Left ventricle myocardium inferior (tissue), 1 donor: Measurements from ENCODE around the gene NECTIN1. TPM values are rescaled to one million over a fixed set of nuclear protein-coding genes. Genes with fewer than 3 reads are reported as not detected.
"Not testable (repeated sequence)": the region's sequence is repeated elsewhere in the genome, so short reads cannot be mapped to it uniquely, and the experiment has no call there.

ENCODE experiments used
- DNase-seq: peaks from one replicate; pipeline ENCODE4 v3.0.0-alpha.2; 2020
- H3K27ac ChIP-seq: fragments of 200-600 bp; replicated peaks from 2 replicates; pipeline ENCODE4 v1.8.0; 2021
- H3K27me3 ChIP-seq: fragments of 200-600 bp; 2 replicates; pipeline ENCODE4 v1.8.0; 2021; ENCODE audit warnings: low read depth
- H3K36me3 ChIP-seq: fragments of 200-600 bp; 2 replicates; pipeline ENCODE4 v1.8.0; 2021
- H3K4me1 ChIP-seq: fragments of 200-600 bp; 2 replicates; pipeline ENCODE4 v1.8.0; 2021
- H3K4me3 ChIP-seq: fragments of 200-600 bp; 2 replicates; pipeline ENCODE4 v1.8.0; 2021; ENCODE audit warnings: mild to moderate bottlenecking, moderate library complexity
- H3K9me3 ChIP-seq: fragments of 200-600 bp; replicated peaks from 2 replicates; pipeline ENCODE4 v1.8.0; 2021
- CTCF ChIP-seq: fragments of 200-600 bp; IDR thresholded peaks from 2 replicates; pipeline ENCODE4 v1.8.0; 2021; ENCODE audit warnings: antibody characterized with exemption, mild to moderate bottlenecking, borderline replicate concordance
- intact Hi-C: fragments of 100-400 bp; cut with micrococcal nuclease; formaldehyde crosslinking; loops from one replicate; pipeline ENCODE4 v1.11.0; 2022
- total RNA-seq: library from RNA; stranded (reverse); fragmentation: NEBNext Ultra II Directional; extraction: Animal tissue kit (Norgen Biotek cat#: 25700); gene quantifications from one replicate; pipeline ENCODE4 v1.2.1, GENCODE V29; 2021
- donor health status: DM: no; HTN: yes; CAD: no; lungs with severe emphysema.

The NECTIN1 gene
- total RNA-seq, 1 donor from 2014 or later, result 22.9 TPM

- TF ChIP-seq CTCF, result no peak
- intact Hi-C loops, result no loop called here
Observed at GRCh38 chr11:119608201-119608600, 120.8 kb downstream of the NECTIN1 start.

DNA sequence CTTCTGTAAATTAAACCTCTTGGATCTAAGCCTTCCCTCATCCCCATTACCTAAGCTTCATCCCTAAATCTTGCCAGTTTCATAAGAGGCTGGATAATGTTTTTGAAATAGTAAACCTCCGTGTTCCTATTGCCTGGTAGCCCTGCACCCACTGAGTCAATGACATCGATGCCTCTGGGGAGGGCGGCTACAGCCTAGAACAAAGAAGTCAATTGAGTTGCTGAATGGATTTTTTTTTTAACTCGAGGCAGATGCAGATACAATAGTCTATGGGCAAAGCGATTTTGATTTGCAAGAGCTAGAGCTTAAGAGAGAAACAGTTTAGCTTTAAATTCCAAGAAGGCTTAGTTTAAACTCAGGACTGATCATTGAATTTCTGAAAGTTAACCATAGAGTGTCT lies 121.3 kb downstream of the NECTIN1 start:
- Histone ChIP-seq H3K9me3 (no peaks in the 10 kb centered on the region), H3K27me3 (peaks cover 100% of the 10 kb centered on the region), H3K27ac (no peak overlapping the region), H3K4me3 (no peak overlapping the region), H3K4me1 (no peaks in the 10 kb centered on the region), H3K36me3 (no peaks in the 10 kb centered on the region)
- no peak for TF ChIP-seq CTCF
- intact Hi-C loops, result no loop called here
- no peak for DNase-seq

More at GRCh38 chr11:119608201-119608600, 120.8 kb downstream of the NECTIN1 start:
- Histone ChIP-seq H3K27me3 (peaks cover 100% of the 10 kb centered on the region), H3K4me1 (no peaks in the 10 kb centered on the region), H3K36me3 (no peaks in the 10 kb centered on the region), H3K9me3 (no peaks in the 10 kb centered on the region), H3K4me3 (no peak overlapping the region), H3K27ac (no peak overlapping the region)
- DNase-seq, result no peak

DNA sequence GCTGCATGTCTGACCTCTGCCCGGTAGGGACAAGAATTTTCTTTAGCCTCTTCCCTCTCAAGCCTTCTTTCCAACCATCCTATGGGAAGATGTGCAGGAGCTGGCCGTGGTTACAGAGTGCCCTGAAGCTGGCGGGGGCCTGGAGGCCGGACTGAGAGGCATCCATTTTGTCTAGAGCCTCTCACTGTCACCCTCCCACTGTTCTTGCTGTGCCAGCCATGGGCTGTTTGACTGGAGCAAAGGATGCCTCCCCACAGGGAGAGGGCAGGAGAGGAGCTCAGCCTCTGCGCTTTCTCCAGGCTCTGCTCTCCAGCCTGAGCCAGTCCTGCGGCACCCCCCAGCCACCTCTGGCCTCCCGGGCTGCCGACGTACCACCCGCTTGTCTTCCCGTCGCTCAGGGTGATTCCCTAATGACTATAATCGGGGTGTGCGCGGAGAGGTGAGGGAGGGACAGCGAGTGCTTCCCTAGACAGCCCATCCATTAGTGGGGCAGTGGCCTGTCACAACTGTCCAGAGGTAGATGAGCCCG lies 123.8 kb downstream of the NECTIN1 start:
- no peak for DNase-seq
- Histone ChIP-seq H3K36me3 (no peaks in the 10 kb centered on the region), H3K4me1 (no peaks in the 10 kb centered on the region), H3K27me3 (peaks cover 100% of the 10 kb centered on the region), H3K9me3 (no peaks in the 10 kb centered on the region), H3K4me3 (no peak overlapping the region), H3K27ac (no peak overlapping the region)
- no peak for TF ChIP-seq CTCF
- intact Hi-C loops, result no loop called here

DNA sequence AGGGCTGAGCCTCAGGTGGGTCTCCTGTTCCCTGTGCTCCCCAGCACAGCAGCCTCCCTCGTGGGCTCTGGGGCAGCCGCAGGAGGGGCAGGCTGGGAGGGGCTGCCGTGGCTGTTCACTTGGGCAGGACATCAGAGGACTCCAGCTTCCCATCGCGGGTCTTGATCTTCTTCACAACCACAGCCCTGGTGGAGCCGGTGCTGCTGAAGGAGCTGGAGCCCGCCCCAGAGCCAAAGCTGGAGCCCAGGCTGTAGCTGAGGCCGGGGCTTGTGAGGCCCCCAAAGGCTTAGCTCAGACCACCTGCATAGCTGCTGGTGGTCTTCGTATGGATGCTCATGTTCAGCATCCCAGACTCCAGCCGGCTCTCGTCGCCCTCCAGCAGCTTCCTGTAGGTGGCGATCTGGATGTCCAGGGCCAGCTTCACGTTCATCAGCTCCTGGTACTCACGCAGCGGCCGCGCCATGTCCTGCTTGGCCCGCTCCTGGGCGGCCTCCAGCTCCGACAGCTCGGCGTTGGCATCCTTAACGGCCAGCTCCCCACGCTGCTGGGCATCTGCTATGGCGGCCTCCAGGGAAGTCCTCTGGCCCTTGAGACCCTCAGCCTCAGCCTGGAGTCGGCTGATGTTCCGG lies 126.1 kb downstream of the NECTIN1 start:
- no peak for TF ChIP-seq CTCF
- no peaks in the 10 kb centered on the region for H3K36me3 ChIP-seq
- intact Hi-C loops, result no loop called here
- no peak overlapping the region for H3K4me3 ChIP-seq
- no peaks in the 10 kb centered on the region for H3K9me3 ChIP-seq
- no peaks in the 10 kb centered on the region for H3K4me1 ChIP-seq
- H3K27me3 ChIP-seq, result peaks cover 79% of the 10 kb centered on the region
- H3K27ac ChIP-seq, result no peak overlapping the region
- DNase-seq, result no peak

DNA sequence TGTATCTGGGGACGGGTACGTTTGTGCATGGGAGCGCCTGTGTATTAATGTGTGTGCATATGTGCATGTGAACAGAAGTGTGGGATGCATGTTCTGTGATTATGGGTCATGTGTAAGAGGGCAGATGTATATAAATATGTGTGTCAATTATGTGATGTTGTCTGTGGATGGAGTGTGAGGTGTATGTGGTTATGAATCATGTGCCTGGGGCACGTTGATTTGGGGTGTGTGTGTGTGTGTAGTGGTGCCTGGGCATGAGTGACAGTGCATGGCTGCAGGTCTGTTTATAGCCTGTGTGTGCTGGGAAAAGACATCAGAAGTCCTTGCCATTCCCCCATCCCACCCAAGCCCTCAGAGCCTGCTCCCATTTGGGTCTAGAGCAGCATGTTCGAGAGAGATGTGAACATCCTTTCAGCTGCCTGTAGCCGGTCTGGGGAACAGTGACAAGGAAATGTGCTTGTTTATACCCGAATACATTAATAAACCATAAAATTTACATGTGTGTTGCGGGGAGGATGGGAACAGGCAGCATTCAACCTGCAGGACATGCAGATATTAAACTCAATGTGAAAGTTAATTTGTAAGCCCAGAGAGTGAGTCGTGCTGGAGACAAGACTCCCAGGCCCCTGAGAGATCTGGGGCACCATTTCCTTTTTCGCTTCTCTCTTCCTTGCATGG lies 129.0 kb downstream of the NECTIN1 start:
- H3K27me3 ChIP-seq, result peaks cover 54% of the 10 kb centered on the region
- H3K4me3 ChIP-seq, result no peak overlapping the region
- TF ChIP-seq CTCF, result no peak
- intact Hi-C loops, result no loop called here
- no peaks in the 10 kb centered on the region for H3K36me3 ChIP-seq
- DNase-seq, result no peak
- no peaks in the 10 kb centered on the region for H3K4me1 ChIP-seq
- no peak overlapping the region for H3K27ac ChIP-seq
- no peaks in the 10 kb centered on the region for H3K9me3 ChIP-seq

DNA sequence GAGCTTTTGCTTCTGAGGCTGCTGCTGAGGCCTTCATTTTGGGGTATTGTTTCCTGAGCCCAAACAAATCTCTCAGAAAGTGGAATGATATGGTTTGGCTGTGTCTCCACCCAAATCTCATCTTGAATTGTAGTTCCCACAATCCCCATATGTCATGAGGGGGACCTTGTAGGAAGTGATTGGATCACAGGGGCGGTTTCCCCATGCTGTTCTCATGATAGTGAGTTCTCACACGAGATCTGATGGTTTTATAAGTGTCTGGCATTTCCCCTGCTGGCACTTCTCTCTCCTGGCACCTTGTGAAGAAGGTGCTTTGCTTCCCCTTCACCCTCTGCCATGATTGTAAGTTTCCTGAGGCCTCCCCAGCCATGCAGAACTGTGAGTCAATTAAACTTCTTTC lies 133.1 kb downstream of the NECTIN1 start:
- peaks cover 11% of the 10 kb centered on the region for H3K9me3 ChIP-seq

More for the DNA sequence above, 133.1 kb downstream of the NECTIN1 start:
- H3K27ac ChIP-seq, intact Hi-C loops, DNase-seq, H3K4me1 ChIP-seq, H3K4me3 ChIP-seq, H3K36me3 ChIP-seq: not testable (repeated sequence)
- H3K27me3 ChIP-seq, result peaks cover 37% of the 10 kb centered on the region
